ENCODE data around the gene DOCK3. TPM values are rescaled to one million over a fixed set of nuclear protein-coding genes. Genes with fewer than 3 reads are reported as not detected.

DOCK3 gene
- total RNA-seq, 1 donor from 2014 or later = 2.7 TPM

- TF ChIP-seq CTCF (IDR thresholded peaks at IDR 0.05) = no peak
- DNase-seq (no peak), ATAC-seq (peak; percentile 78)
- Histone ChIP-seq H3K27ac (no peak overlapping the region), H3K4me1 (no peaks in the 10 kb centered on the region), H3K27me3 (no peaks in the 10 kb centered on the region), H3K36me3 (peaks cover 81% of the 10 kb centered on the region), H3K4me3 (no peak overlapping the region), H3K9me3 (no peaks in the 10 kb centered on the region)
- intact Hi-C loops (cut with DNase I) = no loop called here
Observed at GRCh38 chr3:51429138-51429537, 754.4 kb downstream of the DOCK3 start.

Small RNA genes within 50 kb of the gene (microRNA-seq; reads per million reads assigned to microRNA genes)
- not detected for gene MIR4787 (ENCODE audit: borderline microRNAs expressed)

Other genes with a start within 250 kb of the DOCK3 start
- 119 TPM for gene CACNA2D2, start 171.3 kb upstream of the DOCK3 start, total RNA-seq
- 6.9 TPM for gene C3orf18, start 107.2 kb upstream of the DOCK3 start, total RNA-seq
- 28.3 TPM for gene HEMK1, start 105.4 kb upstream of the DOCK3 start, total RNA-seq
- 71.6 TPM for gene CISH, start 63.2 kb upstream of the DOCK3 start, total RNA-seq
- gene MAPKAPK3, start 57.8 kb upstream of the DOCK3 start, total RNA-seq = 60.8 TPM